ENCODE results near the gene LGALSL.

LGALSL gene

DNA sequence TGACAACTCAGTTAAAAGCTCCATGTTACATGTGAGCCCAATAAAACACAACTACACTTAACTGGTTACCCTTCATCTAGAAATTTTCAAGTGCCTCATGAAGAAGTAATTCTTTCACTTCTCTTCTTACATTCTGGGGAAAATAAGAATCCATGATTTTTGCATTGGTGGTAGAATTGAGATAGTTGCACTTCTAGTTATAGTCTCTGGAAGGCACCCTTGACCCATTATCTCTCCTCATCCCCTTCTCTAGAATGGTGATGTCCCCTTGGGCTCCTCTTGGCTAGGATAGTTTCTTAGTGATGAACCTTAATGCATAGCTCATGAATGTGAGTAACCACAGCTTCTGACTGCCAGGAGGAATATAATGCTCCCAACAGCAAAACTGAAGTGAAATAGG is 3.6 kb downstream of the LGALSL start:
- no peaks in the 10 kb centered on the region for H3K9me2 ChIP-seq (replicated peaks; ENCODE audit: insufficient read depth, low read length)
- TF ChIP-seq, protein P1, sequence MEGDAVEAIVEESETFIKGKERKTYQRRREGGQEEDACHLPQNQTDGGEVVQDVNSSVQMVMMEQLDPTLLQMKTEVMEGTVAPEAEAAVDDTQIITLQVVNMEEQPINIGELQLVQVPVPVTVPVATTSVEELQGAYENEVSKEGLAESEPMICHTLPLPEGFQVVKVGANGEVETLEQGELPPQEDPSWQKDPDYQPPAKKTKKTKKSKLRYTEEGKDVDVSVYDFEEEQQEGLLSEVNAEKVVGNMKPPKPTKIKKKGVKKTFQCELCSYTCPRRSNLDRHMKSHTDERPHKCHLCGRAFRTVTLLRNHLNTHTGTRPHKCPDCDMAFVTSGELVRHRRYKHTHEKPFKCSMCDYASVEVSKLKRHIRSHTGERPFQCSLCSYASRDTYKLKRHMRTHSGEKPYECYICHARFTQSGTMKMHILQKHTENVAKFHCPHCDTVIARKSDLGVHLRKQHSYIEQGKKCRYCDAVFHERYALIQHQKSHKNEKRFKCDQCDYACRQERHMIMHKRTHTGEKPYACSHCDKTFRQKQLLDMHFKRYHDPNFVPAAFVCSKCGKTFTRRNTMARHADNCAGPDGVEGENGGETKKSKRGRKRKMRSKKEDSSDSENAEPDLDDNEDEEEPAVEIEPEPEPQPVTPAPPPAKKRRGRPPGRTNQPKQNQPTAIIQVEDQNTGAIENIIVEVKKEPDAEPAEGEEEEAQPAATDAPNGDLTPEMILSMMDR (IDR thresholded peaks at IDR 0.05; ENCODE audit: low read length): peak; percentile 24
- TF ChIP-seq EZH2phosphoT487 (IDR thresholded peaks at IDR 0.05; ENCODE audit: low read length) (no peak), EZH2 (optimal IDR thresholded peaks at IDR 0.05; ENCODE audit: low read depth, low read length) (no peak)
- peaks cover 11% of the 10 kb centered on the region for H3K4me1 ChIP-seq (ENCODE audit: low read length)
- DNase-seq: no peak
- no peaks in the 10 kb centered on the region for H4K20me1 ChIP-seq (ENCODE audit: insufficient read depth, low read length)
- peaks cover 12% of the 10 kb centered on the region; the same call in 1 of the 2 replicates for H3F3A ChIP-seq (ENCODE audit: insufficient read depth, low read length)
- no peaks in the 10 kb centered on the region for H3K79me2 ChIP-seq (ENCODE audit: low read length)
- no peak overlapping the region for H3K27ac ChIP-seq (ENCODE audit: low read length)
- no peaks in the 10 kb centered on the region for H3K36me3 ChIP-seq (replicated peaks; ENCODE audit: insufficient read depth, low read length)
- H2AFZ ChIP-seq (ENCODE audit: low read length): no peak overlapping the region
- no peak overlapping the region for H3K9ac ChIP-seq (ENCODE audit: low read length)
- H3K9me3 ChIP-seq (replicated peaks; ENCODE audit: insufficient read depth, low read length): no peaks in the 10 kb centered on the region
- no peak overlapping the region for H3K4me3 ChIP-seq (ENCODE audit: low read length)
- no peak overlapping the region for H3K4me2 ChIP-seq (ENCODE audit: low read depth, low read length)
- no peaks in the 10 kb centered on the region for H3K27me3 ChIP-seq (replicated peaks; ENCODE audit: insufficient read depth, low read length)

DNA sequence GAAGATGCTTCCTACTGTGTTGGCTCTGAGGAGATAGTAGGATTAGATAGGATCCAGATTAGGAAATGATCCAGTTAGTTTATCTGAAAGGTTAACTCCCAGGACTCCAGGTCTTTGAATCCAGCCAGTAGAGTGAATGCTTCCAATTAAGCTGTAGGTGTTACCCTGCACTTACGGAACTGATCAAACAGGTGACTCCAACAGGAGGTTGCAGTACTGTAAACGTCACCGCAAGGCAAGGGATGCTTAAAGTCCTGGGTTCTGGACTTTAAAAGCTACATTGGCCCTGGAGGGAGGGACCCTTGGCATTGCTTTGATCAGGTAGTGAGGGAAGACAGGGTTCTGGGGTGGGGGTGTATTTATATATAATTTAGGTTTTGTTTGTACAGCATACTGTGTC is 5.6 kb downstream of the LGALSL start:
- H3K9ac ChIP-seq (ENCODE audit: low read length): no peak overlapping the region
- H3K27ac ChIP-seq (ENCODE audit: low read length): no peak overlapping the region
- no peak for DNase-seq
- peaks cover 6% of the 10 kb centered on the region; the same call in 1 of the 2 replicates for H3F3A ChIP-seq (ENCODE audit: insufficient read depth, low read length)
- no peaks in the 10 kb centered on the region for H3K9me3 ChIP-seq (replicated peaks; ENCODE audit: insufficient read depth, low read length)
- H3K9me2 ChIP-seq (replicated peaks; ENCODE audit: insufficient read depth, low read length): no peaks in the 10 kb centered on the region
- TF ChIP-seq, protein P1 (IDR thresholded peaks at IDR 0.05; ENCODE audit: low read length): no peak
- TF ChIP-seq EZH2phosphoT487 (IDR thresholded peaks at IDR 0.05; ENCODE audit: low read length) (no peak), EZH2 (optimal IDR thresholded peaks at IDR 0.05; ENCODE audit: low read depth, low read length) (no peak)
- H3K4me2 ChIP-seq (ENCODE audit: low read depth, low read length): no peak overlapping the region
- no peak overlapping the region for H2AFZ ChIP-seq (ENCODE audit: low read length)
- no peaks in the 10 kb centered on the region for H4K20me1 ChIP-seq (ENCODE audit: insufficient read depth, low read length)
- H3K27me3 ChIP-seq (replicated peaks; ENCODE audit: insufficient read depth, low read length): no peaks in the 10 kb centered on the region
- no peaks in the 10 kb centered on the region for H3K79me2 ChIP-seq (ENCODE audit: low read length)
- H3K36me3 ChIP-seq (replicated peaks; ENCODE audit: insufficient read depth, low read length): no peaks in the 10 kb centered on the region
- no peak overlapping the region for H3K4me3 ChIP-seq (ENCODE audit: low read length)
- H3K4me1 ChIP-seq (ENCODE audit: low read length): peaks cover 9% of the 10 kb centered on the region; the same call in 1 of the 2 replicates

DNA sequence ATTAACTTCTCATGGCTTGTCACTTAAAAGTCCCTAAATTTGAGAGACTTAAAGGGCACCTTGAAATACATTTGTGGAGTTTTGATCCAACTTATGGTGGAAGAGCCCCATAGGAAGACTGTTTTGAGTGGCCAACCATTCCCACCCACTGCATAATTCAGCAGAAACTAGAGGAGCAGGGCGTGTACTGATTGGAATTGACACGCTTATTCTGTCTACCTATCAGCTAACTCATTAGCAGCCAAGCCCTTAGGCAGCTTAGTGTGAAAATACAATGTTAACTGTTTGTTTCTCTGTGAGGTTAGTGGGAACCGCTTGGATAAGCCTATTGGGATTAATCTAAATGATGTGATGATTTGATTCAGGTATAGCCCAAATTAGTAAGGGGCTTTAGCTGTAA is 6.4 kb downstream of the LGALSL start:
- H3K79me2 ChIP-seq (ENCODE audit: low read length): no peaks in the 10 kb centered on the region

More for the DNA sequence above, 6.4 kb downstream of the LGALSL start:
- Histone ChIP-seq H3K9ac (ENCODE audit: low read length) (no peak overlapping the region), H3F3A (ENCODE audit: insufficient read depth, low read length) (peaks cover 3% of the 10 kb centered on the region; the same call in 1 of the 2 replicates), H3K27me3 (replicated peaks; ENCODE audit: insufficient read depth, low read length) (no peaks in the 10 kb centered on the region), H3K9me3 (replicated peaks; ENCODE audit: insufficient read depth, low read length) (no peaks in the 10 kb centered on the region), H3K4me1 (ENCODE audit: low read length) (peaks cover 3% of the 10 kb centered on the region; the same call in 1 of the 2 replicates), H3K27ac (ENCODE audit: low read length) (no peak overlapping the region), H3K9me2 (replicated peaks; ENCODE audit: insufficient read depth, low read length) (no peaks in the 10 kb centered on the region), H3K36me3 (replicated peaks; ENCODE audit: insufficient read depth, low read length) (no peaks in the 10 kb centered on the region), H4K20me1 (ENCODE audit: insufficient read depth, low read length) (no peaks in the 10 kb centered on the region), H2AFZ (ENCODE audit: low read length) (no peak overlapping the region), H3K4me2 (ENCODE audit: low read depth, low read length) (no peak overlapping the region), H3K4me3 (ENCODE audit: low read length) (no peak overlapping the region)
- TF ChIP-seq, protein P1 (IDR thresholded peaks at IDR 0.05; ENCODE audit: low read length): no peak
- TF ChIP-seq EZH2phosphoT487 (IDR thresholded peaks at IDR 0.05; ENCODE audit: low read length): no peak
- no peak for TF ChIP-seq EZH2 (optimal IDR thresholded peaks at IDR 0.05; ENCODE audit: low read depth, low read length)
- DNase-seq: no peak
